ENCODE data around the gene SHISA9. TPM values are rescaled to one million over a fixed set of nuclear protein-coding genes. Genes with fewer than 3 reads are reported as not detected.

Gene SHISA9
- total and polyA plus RNA-seq, 4 donors, result under 0.01 to 0.08 (median 0.07) TPM; not detected in 1

GRCh38 chr16:13111747-13112146 lies 210.3 kb downstream of the SHISA9 start:
- whole genome bisulfite sequencing, result 86% methylated on average over 2 of the region's 2 CpGs
- no peaks in the 10 kb centered on the region for H3K27me3 ChIP-seq (ENCODE audit: control insufficient read depth in 4 of 4, insufficient read depth in 4 of 4, low read length in 3 of 4)
- H3K9me3 ChIP-seq (ENCODE audit: control insufficient read depth in 4 of 4, low read length in 3 of 4), result no peaks in the 10 kb centered on the region
- no peak for DNase-seq (ENCODE audit: low spot score)
- no peak overlapping the region for H3K4me3 ChIP-seq (ENCODE audit: low read depth in 1 of 3, low read length in 3 of 3)
- no peaks in the 10 kb centered on the region for H3K36me3 ChIP-seq (ENCODE audit: control insufficient read depth in 4 of 4, insufficient read depth in 3 of 4, low read depth in 1 of 4, low read length in 3 of 4)
- no peak overlapping the region for H3K9ac ChIP-seq (ENCODE audit: low read depth in 1 of 2, low read length in 2 of 2)
- no peak for TF ChIP-seq CTCF (IDR thresholded peaks at IDR 0.05; ENCODE audit: low read depth, low read length, missing input control)
- TF ChIP-seq ATF3 (IDR thresholded peaks at IDR 0.05), result no peak
- TF ChIP-seq GABPA (IDR thresholded peaks at IDR 0.05 in 1 of 2, conservative IDR thresholded peaks at IDR 0.05 in 1 of 2), result no peak
- no peak for TF ChIP-seq SP1 (IDR thresholded peaks at IDR 0.05)
- no peak for TF ChIP-seq ZBTB33 (IDR thresholded peaks at IDR 0.05)
- TF ChIP-seq HNF4A (conservative IDR thresholded peaks at IDR 0.05), result no peak
- TF ChIP-seq FOXA1 (IDR thresholded peaks at IDR 0.05), result no peak
- TF ChIP-seq RAD21 (IDR thresholded peaks at IDR 0.05), result no peak
- TF ChIP-seq FOXA2 (IDR thresholded peaks at IDR 0.05), result no peak
- TF ChIP-seq, protein P1, sequence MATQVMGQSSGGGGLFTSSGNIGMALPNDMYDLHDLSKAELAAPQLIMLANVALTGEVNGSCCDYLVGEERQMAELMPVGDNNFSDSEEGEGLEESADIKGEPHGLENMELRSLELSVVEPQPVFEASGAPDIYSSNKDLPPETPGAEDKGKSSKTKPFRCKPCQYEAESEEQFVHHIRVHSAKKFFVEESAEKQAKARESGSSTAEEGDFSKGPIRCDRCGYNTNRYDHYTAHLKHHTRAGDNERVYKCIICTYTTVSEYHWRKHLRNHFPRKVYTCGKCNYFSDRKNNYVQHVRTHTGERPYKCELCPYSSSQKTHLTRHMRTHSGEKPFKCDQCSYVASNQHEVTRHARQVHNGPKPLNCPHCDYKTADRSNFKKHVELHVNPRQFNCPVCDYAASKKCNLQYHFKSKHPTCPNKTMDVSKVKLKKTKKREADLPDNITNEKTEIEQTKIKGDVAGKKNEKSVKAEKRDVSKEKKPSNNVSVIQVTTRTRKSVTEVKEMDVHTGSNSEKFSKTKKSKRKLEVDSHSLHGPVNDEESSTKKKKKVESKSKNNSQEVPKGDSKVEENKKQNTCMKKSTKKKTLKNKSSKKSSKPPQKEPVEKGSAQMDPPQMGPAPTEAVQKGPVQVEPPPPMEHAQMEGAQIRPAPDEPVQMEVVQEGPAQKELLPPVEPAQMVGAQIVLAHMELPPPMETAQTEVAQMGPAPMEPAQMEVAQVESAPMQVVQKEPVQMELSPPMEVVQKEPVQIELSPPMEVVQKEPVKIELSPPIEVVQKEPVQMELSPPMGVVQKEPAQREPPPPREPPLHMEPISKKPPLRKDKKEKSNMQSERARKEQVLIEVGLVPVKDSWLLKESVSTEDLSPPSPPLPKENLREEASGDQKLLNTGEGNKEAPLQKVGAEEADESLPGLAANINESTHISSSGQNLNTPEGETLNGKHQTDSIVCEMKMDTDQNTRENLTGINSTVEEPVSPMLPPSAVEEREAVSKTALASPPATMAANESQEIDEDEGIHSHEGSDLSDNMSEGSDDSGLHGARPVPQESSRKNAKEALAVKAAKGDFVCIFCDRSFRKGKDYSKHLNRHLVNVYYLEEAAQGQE (IDR thresholded peaks at IDR 0.05), result no peak
- TF ChIP-seq JUND (IDR thresholded peaks at IDR 0.05), result no peak
- TF ChIP-seq YY1 (IDR thresholded peaks at IDR 0.05), result no peak
- TF ChIP-seq NR2F2 (IDR thresholded peaks at IDR 0.05), result no peak
- TF ChIP-seq, protein P2, sequence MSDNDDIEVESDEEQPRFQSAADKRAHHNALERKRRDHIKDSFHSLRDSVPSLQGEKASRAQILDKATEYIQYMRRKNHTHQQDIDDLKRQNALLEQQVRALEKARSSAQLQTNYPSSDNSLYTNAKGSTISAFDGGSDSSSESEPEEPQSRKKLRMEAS (IDR thresholded peaks at IDR 0.05), result no peak
- TF ChIP-seq EGR1 (IDR thresholded peaks at IDR 0.05; ENCODE audit: low read depth in 2 of 2), result no peak
- no peak for TF ChIP-seq HNF4G (IDR thresholded peaks at IDR 0.05)
- no peak overlapping the region for H3K27ac ChIP-seq (ENCODE audit: low read depth in 1 of 2, low read length in 2 of 2)
- no peaks in the 10 kb centered on the region for H3K4me1 ChIP-seq (ENCODE audit: control insufficient read depth in 4 of 4, insufficient read depth in 4 of 4, low read length in 3 of 4)

- no peak overlapping the region for H3K4me3 ChIP-seq (ENCODE audit: low read depth in 1 of 3, low read length in 3 of 3)
- no peak overlapping the region for H3K9ac ChIP-seq (ENCODE audit: low read depth in 1 of 2, low read length in 2 of 2)
- H3K4me1 ChIP-seq (ENCODE audit: control insufficient read depth in 4 of 4, insufficient read depth in 4 of 4, low read length in 3 of 4), result no peaks in the 10 kb centered on the region
- H3K9me3 ChIP-seq (ENCODE audit: control insufficient read depth in 4 of 4, low read length in 3 of 4), result no peaks in the 10 kb centered on the region
- 88% methylated on average over 3 of the region's 3 CpGs for WGBS
- no peak for DNase-seq (ENCODE audit: low spot score)
- H3K27me3 ChIP-seq (ENCODE audit: control insufficient read depth in 4 of 4, insufficient read depth in 4 of 4, low read length in 3 of 4), result no peaks in the 10 kb centered on the region
- H3K36me3 ChIP-seq (ENCODE audit: control insufficient read depth in 4 of 4, insufficient read depth in 3 of 4, low read depth in 1 of 4, low read length in 3 of 4), result no peaks in the 10 kb centered on the region
- H3K27ac ChIP-seq (ENCODE audit: low read depth in 1 of 2, low read length in 2 of 2), result no peak overlapping the region
- TF ChIP-seq RAD21 (IDR thresholded peaks at IDR 0.05), result no peak
- TF ChIP-seq, protein P1 (IDR thresholded peaks at IDR 0.05), result no peak
- no peak for TF ChIP-seq FOXA1 (IDR thresholded peaks at IDR 0.05)
- no peak for TF ChIP-seq FOXA2 (IDR thresholded peaks at IDR 0.05)
- TF ChIP-seq TAF1 (conservative IDR thresholded peaks at IDR 0.05), result no peak
- no peak for TF ChIP-seq ATF3 (IDR thresholded peaks at IDR 0.05)
- TF ChIP-seq EGR1 (IDR thresholded peaks at IDR 0.05; ENCODE audit: low read depth in 2 of 2), result no peak
- TF ChIP-seq SP1 (IDR thresholded peaks at IDR 0.05), result no peak
- TF ChIP-seq, protein P2 (IDR thresholded peaks at IDR 0.05), result no peak
- TF ChIP-seq YY1 (IDR thresholded peaks at IDR 0.05), result no peak
- TF ChIP-seq JUND (IDR thresholded peaks at IDR 0.05), result no peak
- no peak for TF ChIP-seq ZBTB33 (IDR thresholded peaks at IDR 0.05)
- TF ChIP-seq GABPA (IDR thresholded peaks at IDR 0.05 in 1 of 2, conservative IDR thresholded peaks at IDR 0.05 in 1 of 2), result no peak
Observed at GRCh38 chr16:13113741-13114140, 212.3 kb downstream of the SHISA9 start.
